SK-N-SH (cell line): ENCODE measurements around the gene HIRA. TPM values are rescaled to one million over a fixed set of nuclear protein-coding genes. Genes with fewer than 3 reads are reported as not detected.

Experiments used
- CTCF ChIA-PET: fragments of 300-600, 350-600 bp; formaldehyde crosslinking; extraction: SDS; loops from one replicate; lab custom pipeline; 2021; lab: Yijun Ruan, JAX
- POLR2A ChIA-PET: fragments of 350-600 bp; sonication (Branson Sonifier 250); formaldehyde crosslinking; extraction: SDS; loops from one replicate; lab custom pipeline; 2020; ENCODE audit warnings: antibody characterized with exemption, inconsistent platforms; lab: Yijun Ruan, JAX
- DNase-seq: peaks from one replicate; pipeline ENCODE4 v3.0.0; 2012
- H2AFZ ChIP-seq: fragments of 200-600 bp; sonication (generic); 2 replicates; pipeline ENCODE4 v1.8.1; 2016; ENCODE audit warnings: antibody characterized with exemption, mild to moderate bottlenecking, low read depth
- H3F3A ChIP-seq: fragments of 200-600 bp; sonication (generic); replicated peaks from 2 replicates; pipeline ENCODE3; 2016; ENCODE audit warnings: antibody characterized with exemption, mild to moderate bottlenecking; ENCODE audit not compliant: insufficient read depth
- H3K27ac ChIP-seq, 2 experiments: fragments of 200-500 bp in 1 of 2; fragments of 200-600 bp in 1 of 2; sonication (Bioruptor generic) in 1 of 2; sonication (generic), shearing (Covaris generic) in 1 of 2; 2 replicates each; pipeline versions ENCODE4 v1.5.1 to v1.6.1; 2014 to 2016; ENCODE audit warnings: low read depth in 2 of 2, inconsistent platforms in 1 of 2, low read length in 1 of 2, mild to moderate bottlenecking in 1 of 2, mixed read lengths in 1 of 2
- H3K27me3 ChIP-seq: fragments of 200-600 bp; sonication (generic), shearing (Covaris generic); 2 replicates; pipeline ENCODE4 v1.6.1; 2016; ENCODE audit warnings: mixed run types; ENCODE audit not compliant: insufficient read depth
- H3K36me3 ChIP-seq, 2 experiments: fragments of 200-500 bp in 1 of 2; fragments of 200-600 bp in 1 of 2; sonication (Bioruptor generic) in 1 of 2; sonication (generic) in 1 of 2; replicated peaks in 1 of 2; 2 replicates each; pipeline versions ENCODE3 to v1.5.1; 2014 to 2016; ENCODE audit warnings: low read length in 1 of 2, mild to moderate bottlenecking in 1 of 2; ENCODE audit not compliant: insufficient read depth in 2 of 2, control insufficient read depth in 1 of 2
- H3K4me1 ChIP-seq, 2 experiments: fragments of 200-500 bp in 1 of 2; fragments of 200-600 bp in 1 of 2; sonication (Bioruptor generic) in 1 of 2; sonication (generic), shearing (Covaris generic) in 1 of 2; 2 replicates each; pipeline versions ENCODE4 v1.5.1 to v1.6.1; 2014 to 2016; ENCODE audit warnings: low read depth in 1 of 2, low read length in 1 of 2, mixed run types in 1 of 2; ENCODE audit not compliant: insufficient read depth in 2 of 2, control insufficient read depth in 1 of 2
- H3K4me2 ChIP-seq: fragments of 200-600 bp; sonication (generic), shearing (Covaris generic); 2 replicates; pipeline ENCODE4 v1.6.1; 2017; ENCODE audit warnings: mixed run types
- H3K4me3 ChIP-seq, 2 experiments: fragments of 200-500 bp in 1 of 2; fragments of 200-600 bp in 1 of 2; sonication (Bioruptor generic) in 1 of 2; sonication (generic), shearing (Covaris generic) in 1 of 2; 2 replicates each; pipeline versions ENCODE4 v1.5.1 to v1.8.1; 2014 to 2016; ENCODE audit warnings: low read depth in 2 of 2, inconsistent platforms in 1 of 2, low read length in 1 of 2, mild to moderate bottlenecking in 1 of 2, mixed read lengths in 1 of 2, moderate library complexity in 1 of 2
- H3K79me2 ChIP-seq: fragments of 200-600 bp; sonication (generic); 2 replicates; pipeline ENCODE4 v1.8.1; 2017; ENCODE audit warnings: mild to moderate bottlenecking; ENCODE audit not compliant: insufficient read depth
- H3K9ac ChIP-seq: fragments of 200-600 bp; sonication (generic); 2 replicates; pipeline ENCODE4 v1.6.1; 2017; ENCODE audit warnings: mixed run types
- H3K9me2 ChIP-seq: fragments of 200-600 bp; sonication (generic); 2 replicates; pipeline ENCODE4 v1.6.1; 2017; ENCODE audit warnings: mixed run types
- H3K9me3 ChIP-seq: fragments of 200-600 bp; sonication (generic); 2 replicates; pipeline ENCODE4 v1.6.1; 2017; ENCODE audit warnings: mixed run types, mild to moderate bottlenecking, moderate library complexity
- H4K20me1 ChIP-seq: fragments of 200-600 bp; sonication (generic); 2 replicates; pipeline ENCODE4 v1.6.1; 2017; ENCODE audit warnings: mild to moderate bottlenecking, mixed run types; ENCODE audit not compliant: insufficient read depth
- CHD2 ChIP-seq: fragments of 150-350 bp; IDR thresholded peaks from 2 replicates; pipeline ENCODE4 v1.6.1; 2018; ENCODE audit warnings: low read length; ENCODE audit not compliant: partially characterized antibody
- CTCF ChIP-seq: fragments of 200-600 bp; sonication (generic); IDR thresholded peaks from 2 replicates; pipeline ENCODE4 v1.6.1; 2017; ENCODE audit warnings: antibody characterized with exemption, mild to moderate bottlenecking, moderate library complexity
- ELF1 ChIP-seq: IDR thresholded peaks from 2 replicates; pipeline ENCODE4 v1.4.0; 2012
- FOSL2 ChIP-seq: IDR thresholded peaks from 2 replicates; pipeline ENCODE4 v1.4.0; 2012; ENCODE audit warnings: low read depth, mild to moderate bottlenecking, moderate library complexity, borderline replicate concordance
- FOXM1 ChIP-seq: IDR thresholded peaks from 2 replicates; pipeline ENCODE4 v1.4.0; 2012; ENCODE audit warnings: low read depth, mild to moderate bottlenecking
- GABPA ChIP-seq: IDR thresholded peaks from 2 replicates; pipeline ENCODE4 v1.4.0; 2012; ENCODE audit warnings: low read depth, mild to moderate bottlenecking
- GATA2 ChIP-seq: sonication (generic); formaldehyde crosslinking; IDR thresholded peaks from 2 replicates; pipeline ENCODE4 v1.5.0; 2020; ENCODE audit warnings: mild to moderate bottlenecking, missing genetic modification reagents
- JUND ChIP-seq: IDR thresholded peaks from 2 replicates; pipeline ENCODE4 v1.4.0; 2012
- MXI1 ChIP-seq: IDR thresholded peaks from 2 replicates; pipeline ENCODE4 v1.6.1; 2012; ENCODE audit warnings: mild to moderate bottlenecking, low read depth, low read length, improper control_type of control experiment
- NFIC ChIP-seq: IDR thresholded peaks from 2 replicates; pipeline ENCODE4 v1.4.0; 2012; ENCODE audit warnings: borderline replicate concordance
- POLR2AphosphoS5 ChIP-seq: IDR thresholded peaks from 2 replicates; pipeline ENCODE4 v1.6.1; 2012; ENCODE audit warnings: low read depth, low read length
- RCOR1 ChIP-seq: fragments of 150-350 bp; IDR thresholded peaks from 2 replicates; pipeline ENCODE4 v1.6.1; 2017; ENCODE audit warnings: antibody characterized with exemption, low read length
- REST ChIP-seq: IDR thresholded peaks from 2 replicates; pipeline ENCODE4 v1.6.1; 2012; ENCODE audit warnings: mild to moderate bottlenecking, low read depth, low read length, moderate library complexity
- RFX5 ChIP-seq: IDR thresholded peaks from 2 replicates; pipeline ENCODE4 v1.6.1; 2012; ENCODE audit warnings: mild to moderate bottlenecking, improper control_type of control experiment, low read length
- SMC3 ChIP-seq: IDR thresholded peaks from 2 replicates; pipeline ENCODE4 v1.6.1; 2012; ENCODE audit warnings: low read depth, low read length, improper control_type of control experiment
- whole genome bisulfite sequencing: methylation state at CpG from one replicate; pipeline ENCODE4 v1.1.6; 2017; ENCODE audit warnings: low lambda C conversion rate; 5-methylcytosine and 5-hydroxymethylcytosine counted together
- polyA plus RNA-seq, 3 experiments: library from polyadenylated mRNA; depleted of rRNA; stranded (reverse); fragments of >200 nt; gene quantifications; 2 replicates each; pipeline ENCODE4 v1.2.3, GENCODE V29; 2012
- TF ChIP-seq, protein P1 (sequence below): fragments of 150-350 bp; IDR thresholded peaks from 2 replicates; pipeline ENCODE4 v1.6.1; 2017; ENCODE audit warnings: antibody characterized with exemption, low read length, low read depth, borderline replicate concordance
- TF ChIP-seq, protein P2 (sequence below): IDR thresholded peaks from 2 replicates; pipeline ENCODE4 v1.4.0; 2012; ENCODE audit warnings: low read depth, borderline replicate concordance

The HIRA gene
- polyA plus RNA-seq, 1 of the 3 experiments (the other 2 are of a cell fraction), result 21.0 TPM

- no peaks in the 10 kb centered on the region for H3K79me2 ChIP-seq
- no peak overlapping the region for H2AFZ ChIP-seq
- H3F3A ChIP-seq, result no peaks in the 10 kb centered on the region
- H4K20me1 ChIP-seq, result no peaks in the 10 kb centered on the region
- WGBS, result 96% methylated on average over 1 of the region's 1 CpG
- no peak overlapping the region for H3K4me2 ChIP-seq
- peaks cover 0 to 3% of the 10 kb centered on the region in 2 experiments; a peak in 1 of 4 replicates for H3K4me1 ChIP-seq
- H3K9me3 ChIP-seq, result no peaks in the 10 kb centered on the region
- TF ChIP-seq GATA2, result no peak
- TF ChIP-seq, protein P1, sequence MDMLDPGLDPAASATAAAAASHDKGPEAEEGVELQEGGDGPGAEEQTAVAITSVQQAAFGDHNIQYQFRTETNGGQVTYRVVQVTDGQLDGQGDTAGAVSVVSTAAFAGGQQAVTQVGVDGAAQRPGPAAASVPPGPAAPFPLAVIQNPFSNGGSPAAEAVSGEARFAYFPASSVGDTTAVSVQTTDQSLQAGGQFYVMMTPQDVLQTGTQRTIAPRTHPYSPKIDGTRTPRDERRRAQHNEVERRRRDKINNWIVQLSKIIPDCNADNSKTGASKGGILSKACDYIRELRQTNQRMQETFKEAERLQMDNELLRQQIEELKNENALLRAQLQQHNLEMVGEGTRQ, result no peak
- TF ChIP-seq NFIC, result no peak
- no peak for TF ChIP-seq RCOR1
- no peak for TF ChIP-seq GABPA
- no peak for TF ChIP-seq CTCF
- TF ChIP-seq POLR2AphosphoS5, result no peak
- TF ChIP-seq SMC3, result no peak
- no peak for TF ChIP-seq JUND
- no peak for TF ChIP-seq REST
- no peak for TF ChIP-seq RFX5
- TF ChIP-seq, protein P2, sequence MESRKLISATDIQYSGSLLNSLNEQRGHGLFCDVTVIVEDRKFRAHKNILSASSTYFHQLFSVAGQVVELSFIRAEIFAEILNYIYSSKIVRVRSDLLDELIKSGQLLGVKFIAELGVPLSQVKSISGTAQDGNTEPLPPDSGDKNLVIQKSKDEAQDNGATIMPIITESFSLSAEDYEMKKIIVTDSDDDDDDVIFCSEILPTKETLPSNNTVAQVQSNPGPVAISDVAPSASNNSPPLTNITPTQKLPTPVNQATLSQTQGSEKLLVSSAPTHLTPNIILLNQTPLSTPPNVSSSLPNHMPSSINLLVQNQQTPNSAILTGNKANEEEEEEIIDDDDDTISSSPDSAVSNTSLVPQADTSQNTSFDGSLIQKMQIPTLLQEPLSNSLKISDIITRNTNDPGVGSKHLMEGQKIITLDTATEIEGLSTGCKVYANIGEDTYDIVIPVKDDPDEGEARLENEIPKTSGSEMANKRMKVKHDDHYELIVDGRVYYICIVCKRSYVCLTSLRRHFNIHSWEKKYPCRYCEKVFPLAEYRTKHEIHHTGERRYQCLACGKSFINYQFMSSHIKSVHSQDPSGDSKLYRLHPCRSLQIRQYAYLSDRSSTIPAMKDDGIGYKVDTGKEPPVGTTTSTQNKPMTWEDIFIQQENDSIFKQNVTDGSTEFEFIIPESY, result no peak
- no peak for TF ChIP-seq MXI1
- no peak for TF ChIP-seq FOSL2
- no peak for TF ChIP-seq CHD2
- no peak for TF ChIP-seq FOXM1
- no peak for TF ChIP-seq ELF1
- no peak overlapping the region for H3K27ac ChIP-seq
- ChIA-PET CTCF (interaction anchor here (0.6 kb wide), 1 partner anchor 168 kb away, joined by 3 read pairs; no protein-coding TSS in a partner anchor), POLR2A (no interaction called here)
- no peaks in the 10 kb centered on the region for H3K27me3 ChIP-seq
- H3K9me2 ChIP-seq, result no peaks in the 10 kb centered on the region
- H3K9ac ChIP-seq, result no peak overlapping the region
- DNase-seq, result no peak
- peaks cover 68 to 85% of the 10 kb centered on the region in 2 experiments for H3K36me3 ChIP-seq
- H3K4me3 ChIP-seq, result no peak overlapping the region
Observed at GRCh38 chr22:19461506-19461905, 30.0 kb upstream of the HIRA start.
